ENCODE data around the gene OCRL. TPM values are rescaled to one million over a fixed set of nuclear protein-coding genes. Genes with fewer than 3 reads are reported as not detected.

OCRL gene
- total and polyA plus RNA-seq, 3 donors from 2014 or later, result 67.9 to 94.1 (median 88.2) TPM

DNA sequence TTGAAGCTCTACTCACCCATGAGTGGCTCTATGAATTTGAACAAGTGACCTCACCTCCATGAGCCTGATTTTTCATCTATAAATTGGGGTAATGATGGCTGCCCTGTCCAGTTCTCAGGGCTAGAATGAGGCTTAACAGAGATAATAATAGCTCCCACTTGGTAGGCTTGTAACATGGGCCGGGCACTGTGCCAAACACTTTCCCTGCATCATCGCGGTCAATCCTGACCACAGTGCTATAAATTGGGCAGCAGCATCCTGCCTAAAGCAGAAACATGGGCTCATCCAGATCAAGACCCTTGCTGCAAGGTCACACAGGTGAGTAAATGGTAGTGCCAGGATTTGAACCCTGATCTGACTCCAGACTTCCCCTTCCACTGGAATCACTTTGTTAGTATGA is 101.9 kb downstream of the OCRL start:
- Histone ChIP-seq H3K27me3 (no peaks in the 10 kb centered on the region), H3K4me1 (no peaks in the 10 kb centered on the region), H3K36me3 (ENCODE audit: low read depth, missing control alignments) (no peaks in the 10 kb centered on the region), H3K4me3 (no peak overlapping the region), H3K27ac (no peak overlapping the region), H3K9me3 (no peaks in the 10 kb centered on the region)
- intact Hi-C loops (cut with DNase I; ENCODE audit: low total_unique reads), result no loop called here
- DNase-seq, result no peak
- 49% methylated on average over 3 of the region's 3 CpGs; no CpG with 5 or more reads in 1 of the 2 donors for WGBS, 2 donors
- TF ChIP-seq, protein P1, sequence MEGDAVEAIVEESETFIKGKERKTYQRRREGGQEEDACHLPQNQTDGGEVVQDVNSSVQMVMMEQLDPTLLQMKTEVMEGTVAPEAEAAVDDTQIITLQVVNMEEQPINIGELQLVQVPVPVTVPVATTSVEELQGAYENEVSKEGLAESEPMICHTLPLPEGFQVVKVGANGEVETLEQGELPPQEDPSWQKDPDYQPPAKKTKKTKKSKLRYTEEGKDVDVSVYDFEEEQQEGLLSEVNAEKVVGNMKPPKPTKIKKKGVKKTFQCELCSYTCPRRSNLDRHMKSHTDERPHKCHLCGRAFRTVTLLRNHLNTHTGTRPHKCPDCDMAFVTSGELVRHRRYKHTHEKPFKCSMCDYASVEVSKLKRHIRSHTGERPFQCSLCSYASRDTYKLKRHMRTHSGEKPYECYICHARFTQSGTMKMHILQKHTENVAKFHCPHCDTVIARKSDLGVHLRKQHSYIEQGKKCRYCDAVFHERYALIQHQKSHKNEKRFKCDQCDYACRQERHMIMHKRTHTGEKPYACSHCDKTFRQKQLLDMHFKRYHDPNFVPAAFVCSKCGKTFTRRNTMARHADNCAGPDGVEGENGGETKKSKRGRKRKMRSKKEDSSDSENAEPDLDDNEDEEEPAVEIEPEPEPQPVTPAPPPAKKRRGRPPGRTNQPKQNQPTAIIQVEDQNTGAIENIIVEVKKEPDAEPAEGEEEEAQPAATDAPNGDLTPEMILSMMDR (IDR thresholded peaks at IDR 0.05), result no peak
- no peak for TF ChIP-seq POLR2A (IDR thresholded peaks at IDR 0.05)

Small RNA genes within 50 kb of the gene (small RNA-seq; reads per million reads assigned to genes)
- gene RF01169, result 0 reads per million in 2 donors

Other genes with a start within 250 kb of the OCRL start
- gene SMARCA1, start 16.8 kb upstream of the OCRL start, total RNA-seq, result 100 to 1,000 TPM; 190 to 208 TPM
- gene SMARCA1, start 16.8 kb upstream of the OCRL start, polyA plus RNA-seq (ENCODE audit: insufficient read depth, low read depth, low replicate concordance), result 79.2 TPM
- gene APLN, start 114.7 kb downstream of the OCRL start, total RNA-seq, result 1 to 10 TPM; 2.8 to 3.1 TPM
- 3.2 TPM for gene APLN, start 114.7 kb downstream of the OCRL start, polyA plus RNA-seq (ENCODE audit: insufficient read depth, low read depth, low replicate concordance)
- gene XPNPEP2, start 198.7 kb downstream of the OCRL start, total RNA-seq, result under 1 TPM; 0.08 to 0.25 TPM
- gene XPNPEP2, start 198.7 kb downstream of the OCRL start, polyA plus RNA-seq (ENCODE audit: insufficient read depth, low read depth, low replicate concordance), result 1.4 TPM
- 1 to 10 TPM in 1 of 2 donors, under 1 TPM in 1; 0.47 to 2.0 TPM for gene SASH3, start 239.7 kb downstream of the OCRL start, total RNA-seq
- gene SASH3, start 239.7 kb downstream of the OCRL start, polyA plus RNA-seq (ENCODE audit: insufficient read depth, low read depth, low replicate concordance), result 4.8 TPM

All from testis (tissue), 3 donors.